Erythroblast (primary cell): ENCODE data around the gene CNDP1.

Experiments
- DNase-seq, 2 experiments: peaks; one replicate each; lab custom pipeline; 2025; lab: John Stamatoyannopoulos, UW
- GATA1 ChIP-seq: IDR thresholded peaks from 2 replicates; pipeline ENCODE4 v1.6.1; 2011; ENCODE audit warnings: low read depth, mild to moderate bottlenecking, control low read depth, low read length, moderate library complexity
- POLR2A ChIP-seq: IDR thresholded peaks from 2 replicates; pipeline ENCODE4 v1.6.1; 2011; ENCODE audit warnings: mild to moderate bottlenecking, low read length

Gene CNDP1

DNA sequence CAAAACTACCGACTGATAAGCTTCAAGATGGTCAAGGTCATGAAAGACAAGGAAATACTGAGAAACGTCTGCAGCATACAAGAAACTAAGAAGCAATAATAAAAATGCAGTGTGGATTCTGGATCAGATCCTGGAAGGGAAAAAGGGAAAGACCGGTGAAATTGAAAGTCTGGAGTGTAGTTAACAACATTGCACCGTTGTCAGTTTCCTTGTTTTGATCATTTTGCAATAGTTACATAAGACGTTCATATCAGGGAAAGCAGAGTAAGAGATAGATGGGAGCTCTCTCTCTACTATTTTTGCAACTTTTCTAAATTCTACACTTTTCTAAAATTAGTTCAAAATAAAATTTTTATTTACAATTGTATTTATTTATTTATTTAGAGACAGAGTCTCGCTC is 48.3 kb downstream of the CNDP1 start:
- DNase-seq = no peak
- no peak for TF ChIP-seq POLR2A
- no peak for TF ChIP-seq GATA1

DNA sequence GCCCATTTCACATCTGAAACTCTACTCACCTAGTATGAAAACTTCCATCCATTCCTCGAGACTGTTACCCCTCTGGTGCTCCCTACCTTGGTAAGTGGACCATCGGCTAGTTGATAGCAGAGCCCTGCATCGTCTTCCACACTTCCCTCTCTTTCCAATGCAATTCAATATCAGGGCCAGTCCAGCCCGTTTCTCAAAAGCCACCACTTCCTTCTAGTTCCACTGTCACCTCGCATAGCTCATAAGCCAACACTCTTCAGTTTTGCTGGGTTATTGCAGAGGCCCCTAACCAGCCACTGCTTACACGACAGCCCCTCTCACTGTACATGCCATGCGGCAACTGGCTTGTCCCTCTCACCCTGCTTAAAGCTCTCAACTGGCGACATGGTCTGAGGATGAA is 53.1 kb downstream of the CNDP1 start:
- no peak for DNase-seq

DNA sequence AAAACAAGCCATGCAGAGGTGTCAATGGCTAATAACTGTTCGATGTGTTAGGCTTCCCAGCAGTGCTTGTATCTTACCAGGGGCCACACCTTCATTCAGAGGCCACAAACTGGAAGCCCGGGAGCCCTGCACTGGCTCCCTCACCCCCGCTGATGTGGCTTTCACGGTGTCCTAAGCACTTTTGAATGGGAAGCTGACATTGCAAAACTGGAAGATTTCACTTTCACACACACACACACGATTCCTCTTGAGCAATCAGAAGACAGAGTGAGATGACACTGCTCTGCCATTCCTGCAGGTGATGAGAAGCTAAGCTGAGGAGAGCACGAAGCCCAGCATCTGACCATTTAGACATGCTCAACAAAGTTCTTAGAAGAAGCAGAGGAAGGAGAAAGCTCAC is 54.7 kb downstream of the CNDP1 start:
- no peak for DNase-seq
- TF ChIP-seq GATA1 (no peak), POLR2A (no peak)

More for the DNA sequence above, 53.1 kb downstream of the CNDP1 start:
- TF ChIP-seq POLR2A (no peak), GATA1 (no peak)

DNA sequence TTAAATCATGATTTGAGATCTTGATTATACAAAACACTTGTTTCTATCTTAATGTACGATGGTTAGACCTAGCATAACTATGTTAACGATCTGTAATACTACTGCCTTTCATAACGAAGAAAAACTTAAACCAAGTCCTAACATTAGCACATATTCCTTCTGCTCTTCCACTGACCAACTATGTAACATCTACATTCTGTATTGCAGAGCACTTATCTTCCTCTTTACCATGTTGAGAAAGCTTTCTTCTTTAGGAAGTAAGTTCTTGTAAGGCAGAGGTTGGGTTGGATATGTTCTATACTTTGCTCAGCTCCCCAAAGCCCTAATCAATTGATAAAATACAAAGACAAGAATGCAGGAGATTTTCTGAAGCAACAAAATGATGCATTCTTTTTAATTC is 55.5 kb downstream of the CNDP1 start:
- DNase-seq = no peak
- TF ChIP-seq GATA1 = no peak
- TF ChIP-seq POLR2A = no peak

DNA sequence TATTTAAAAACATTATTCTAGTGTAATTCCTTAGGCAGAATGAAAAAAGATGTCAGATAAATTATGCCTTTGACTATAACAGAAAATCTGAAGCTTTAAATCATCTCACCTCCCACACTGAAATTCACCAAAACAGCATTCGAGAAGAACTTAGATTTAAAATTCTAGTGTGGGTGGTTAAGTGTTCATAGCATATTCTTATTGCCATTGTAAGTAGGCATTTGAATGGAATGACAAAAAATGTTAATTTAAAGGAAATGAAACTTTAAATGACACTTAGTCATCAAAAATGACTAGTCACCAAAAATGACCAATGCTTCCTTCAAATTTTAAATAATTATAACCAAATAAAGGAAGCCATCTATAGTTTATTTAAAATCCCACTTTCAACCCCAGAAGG is 56.4 kb downstream of the CNDP1 start:
- TF ChIP-seq POLR2A (no peak), GATA1 (no peak)
- no peak for DNase-seq

DNA sequence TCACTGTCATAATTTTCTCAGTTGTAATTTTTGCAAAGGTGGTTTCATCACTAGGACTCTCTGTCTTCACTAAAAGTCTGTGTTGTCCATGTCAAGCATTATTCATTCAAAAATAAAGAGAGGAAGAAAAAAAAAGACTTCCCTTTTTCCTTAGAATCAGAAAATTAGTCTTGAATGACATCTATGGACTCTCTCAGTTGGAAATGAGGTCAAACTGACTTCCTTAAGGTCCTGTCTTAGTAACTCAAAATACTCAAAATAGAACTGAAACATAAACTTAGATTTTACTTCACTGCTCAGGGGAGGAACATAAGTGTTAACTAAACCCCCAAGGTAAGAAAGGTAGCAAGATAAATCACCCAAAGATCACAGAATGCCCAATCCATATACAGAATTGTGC is 61.1 kb downstream of the CNDP1 start:
- no peak for TF ChIP-seq GATA1
- no peak for TF ChIP-seq POLR2A
- peak in 1 of 2 experiments; percentile 25 for DNase-seq

DNA sequence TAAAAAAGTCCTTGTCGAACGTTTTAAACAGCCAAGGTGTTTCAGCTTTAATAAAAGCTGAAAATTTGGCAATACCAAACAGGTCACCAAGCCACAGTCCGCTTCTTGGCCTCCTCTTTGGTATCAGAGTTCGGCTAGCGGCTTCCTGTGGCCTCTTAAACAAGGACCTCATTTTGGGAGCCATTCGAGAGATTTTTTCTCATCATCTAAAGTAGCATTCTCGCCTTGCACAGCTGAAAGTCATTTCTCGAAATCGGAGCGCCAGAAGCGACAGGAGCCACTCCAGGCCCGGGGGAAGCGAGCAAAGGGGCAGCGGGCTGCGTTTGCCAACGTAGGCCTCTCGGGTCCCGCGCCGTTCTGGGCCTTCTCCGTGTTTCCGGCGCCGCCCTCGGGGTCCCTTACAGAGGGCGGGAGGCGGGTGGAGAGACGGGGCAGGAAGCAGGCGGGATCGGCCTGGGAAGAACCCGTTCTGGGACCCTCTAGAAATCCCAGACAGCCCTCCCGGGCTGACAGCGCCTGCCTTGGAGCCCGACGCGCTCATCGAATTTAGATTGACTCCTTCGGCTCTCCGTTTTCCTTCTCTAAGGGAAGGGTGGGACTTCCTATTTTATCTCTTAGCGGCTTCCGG is 62.8 kb downstream of the CNDP1 start:
- DNase-seq = peak; percentile 91 to 93
- TF ChIP-seq POLR2A (no peak), GATA1 (no peak)

DNA sequence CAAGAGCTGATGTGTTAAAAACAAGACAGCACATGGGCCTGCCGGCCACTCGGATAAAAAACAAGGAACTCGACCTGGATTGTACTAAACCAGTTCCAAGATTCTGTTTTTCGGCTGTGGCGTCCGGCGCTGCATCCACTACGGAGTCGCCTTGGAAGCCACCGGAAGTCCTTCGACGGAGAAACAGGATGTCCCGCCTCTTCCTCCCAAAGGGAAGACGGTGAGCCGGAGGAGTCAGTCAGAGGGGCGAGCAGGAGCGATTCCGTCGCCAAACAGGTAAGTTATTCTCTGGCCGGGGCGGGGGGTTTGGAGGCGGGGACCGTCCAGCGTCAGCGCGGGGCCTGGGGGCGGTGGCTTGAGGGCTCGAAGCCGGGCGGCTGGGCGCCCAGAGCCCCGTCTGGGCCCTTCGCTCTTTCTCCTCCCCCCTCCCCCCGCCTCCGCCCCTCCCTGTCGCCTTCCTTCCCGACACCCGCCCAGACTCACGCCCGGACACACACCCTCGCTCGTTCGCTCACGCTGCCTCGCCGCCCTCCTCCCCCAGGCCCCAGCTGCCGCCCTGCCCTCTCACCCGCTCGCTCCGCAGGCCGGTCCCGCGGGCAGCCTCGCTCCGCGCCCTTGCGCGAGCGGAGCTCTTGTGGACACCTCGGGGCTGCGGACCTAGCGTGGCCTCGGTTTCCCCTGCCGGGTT is 63.5 kb downstream of the CNDP1 start, which contains the start of gene ZNF407:
ZNF407 (plus strand) TSS at position 209 of the 688 bp plus-strand sequence. CDS start 33,150 bp downstream, outside the sequence.
- peak; percentile 95 to 96 for DNase-seq
- TF ChIP-seq POLR2A (peak; percentile 80), GATA1 (no peak)

DNA sequence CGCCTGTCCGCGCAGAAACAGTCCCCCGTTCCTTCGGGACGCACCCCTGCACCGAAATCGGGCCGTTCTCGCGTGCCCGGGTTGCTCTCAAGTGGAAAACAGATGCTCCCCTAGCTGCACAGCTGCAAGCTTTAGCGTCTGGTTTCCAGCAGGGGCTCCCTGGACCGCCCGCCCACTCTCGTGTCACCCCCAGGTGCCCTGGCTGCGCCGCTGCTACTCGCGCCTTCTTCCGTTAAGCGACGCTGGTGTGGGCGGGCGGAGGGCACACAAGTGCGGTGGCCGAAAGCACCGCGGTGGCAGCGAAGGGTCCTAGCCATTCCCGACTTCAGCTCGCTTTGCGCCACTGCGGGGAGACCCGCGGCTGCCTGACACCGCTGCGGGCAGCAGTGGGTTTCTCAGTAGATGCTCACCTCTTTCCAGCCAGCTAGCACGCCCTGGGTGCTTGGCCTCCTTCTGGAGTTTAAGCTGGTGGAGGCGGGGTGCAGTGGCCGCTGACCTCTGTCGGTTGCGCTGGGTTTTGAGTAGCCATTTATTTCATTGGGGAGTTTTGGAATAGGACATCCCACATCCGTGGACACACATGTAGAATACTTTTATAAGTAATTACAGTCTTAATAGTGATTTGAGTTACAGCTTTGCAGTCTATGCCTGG is 64.2 kb downstream of the CNDP1 start:
- TF ChIP-seq POLR2A = no peak
- no peak for TF ChIP-seq GATA1
- DNase-seq = peak; percentile 83 to 84

DNA sequence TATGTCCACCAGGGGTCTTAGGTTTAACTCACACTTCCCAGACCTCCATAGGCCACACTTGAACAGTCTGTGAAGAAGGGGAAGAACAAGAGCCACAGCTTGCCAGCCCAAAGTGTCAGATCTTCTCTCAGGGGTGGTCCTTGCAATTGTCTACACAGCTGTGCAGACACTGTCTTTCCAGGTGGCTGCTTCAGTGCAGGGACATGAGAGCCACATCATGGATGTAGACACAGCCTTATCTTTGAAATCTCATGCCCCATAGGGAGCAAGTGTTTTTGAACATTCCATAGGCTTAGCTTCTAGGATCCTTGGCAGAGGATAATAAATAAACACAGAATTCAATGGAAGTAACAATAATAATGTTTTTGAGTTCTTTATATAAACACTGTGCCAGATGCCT is 70.1 kb downstream of the CNDP1 start:
- no peak for TF ChIP-seq POLR2A
- TF ChIP-seq GATA1 = no peak

DNA sequence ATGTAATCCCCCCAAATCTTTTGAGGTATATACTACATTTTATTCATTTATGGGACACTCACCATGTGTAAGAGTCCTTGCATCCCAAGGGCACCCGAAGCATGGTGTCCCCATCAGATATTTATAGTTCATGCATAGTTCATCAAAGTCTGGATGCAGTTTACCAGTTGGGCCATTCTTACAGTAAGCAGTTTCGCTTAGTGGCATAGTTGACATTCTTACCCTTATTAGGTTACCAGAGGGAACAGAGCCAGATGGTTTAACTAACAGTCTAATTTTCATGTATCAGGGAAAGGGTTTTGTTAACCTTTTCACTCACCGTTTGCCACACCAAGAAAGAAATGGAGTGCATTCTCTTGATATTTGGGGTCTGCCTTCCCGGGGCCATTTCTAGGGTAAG is 70.5 kb downstream of the CNDP1 start:
- DNase-seq = no peak
- TF ChIP-seq POLR2A (no peak), GATA1 (no peak)

More for the DNA sequence above, 70.1 kb downstream of the CNDP1 start:
- DNase-seq = no peak

DNA sequence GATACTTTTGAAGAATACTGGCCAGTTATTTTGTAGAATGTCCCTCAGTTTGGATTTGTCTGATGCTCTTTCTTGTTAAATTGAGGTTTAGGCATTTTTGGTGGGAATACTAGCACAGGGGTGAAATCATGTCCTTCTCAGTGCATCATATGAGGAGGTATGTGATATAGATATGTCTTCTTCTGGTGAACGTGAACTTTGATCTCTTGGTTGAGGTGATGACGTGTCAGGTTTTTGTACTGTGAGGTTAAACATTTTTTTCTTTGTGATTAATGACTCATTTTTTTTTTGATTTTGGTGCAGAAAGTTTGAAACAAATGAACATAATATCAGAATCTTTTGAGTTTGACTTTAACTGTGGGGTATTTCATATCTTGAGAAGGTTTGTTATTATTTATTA is 74.4 kb downstream of the CNDP1 start:
- no peak for TF ChIP-seq POLR2A
- TF ChIP-seq GATA1 = no peak
- no peak for DNase-seq

DNA sequence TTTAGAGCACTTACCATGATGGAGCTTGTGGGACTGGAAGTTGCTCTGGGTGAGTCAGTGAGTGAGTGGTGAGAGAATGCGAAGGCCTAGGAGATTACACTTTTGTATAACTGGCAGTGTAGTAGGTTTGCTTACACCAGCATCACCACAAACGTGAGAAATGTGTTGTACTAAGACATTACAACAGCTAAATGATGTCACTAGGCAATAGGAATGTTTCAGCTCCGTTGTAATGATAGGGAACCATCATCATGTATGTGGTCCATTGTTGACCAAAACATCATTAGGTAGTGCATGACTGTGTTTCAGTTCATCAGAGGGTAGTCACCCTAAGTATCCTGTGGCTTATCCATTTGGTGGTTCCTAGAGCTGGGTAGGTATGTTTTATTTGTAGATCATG is 75.2 kb downstream of the CNDP1 start:
- DNase-seq = no peak
- no peak for TF ChIP-seq POLR2A
- no peak for TF ChIP-seq GATA1

DNA sequence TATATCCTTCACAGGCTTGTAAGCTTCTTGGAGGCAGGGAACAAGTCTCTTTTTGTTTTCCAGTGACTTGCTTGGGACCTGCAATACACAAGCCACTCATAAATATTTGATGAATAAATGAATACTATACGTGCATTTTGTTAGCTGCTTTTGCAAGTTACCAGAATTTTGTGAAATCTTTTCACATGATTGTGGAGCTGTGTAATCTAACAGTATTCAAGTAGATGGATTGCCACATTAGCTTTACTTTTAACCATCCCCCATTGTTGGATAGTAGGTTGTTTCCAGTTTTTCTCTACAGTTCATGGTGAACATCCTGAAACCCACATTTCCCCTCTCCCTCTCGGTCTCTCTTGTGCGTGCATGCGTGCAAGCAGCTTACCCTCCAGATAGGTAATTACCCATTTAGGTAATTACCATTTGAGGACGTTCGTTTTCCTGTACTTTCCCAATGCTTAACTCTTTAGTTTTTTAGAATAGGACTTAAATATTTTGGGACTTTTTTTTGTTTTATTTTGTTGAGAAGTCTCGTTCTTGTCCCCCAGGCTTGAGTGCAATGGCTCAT is 75.8 kb downstream of the CNDP1 start:
- TF ChIP-seq GATA1 (no peak), POLR2A (no peak)
- DNase-seq = no peak
